Smooth muscle cell (in vitro differentiated cells): ENCODE data around the gene BEND3. TPM values are rescaled to one million over a fixed set of nuclear protein-coding genes. Genes with fewer than 3 reads are reported as not detected.

Experiments used
- DNase-seq: peaks from one replicate; lab custom pipeline; 2025; ENCODE audit not compliant: unreplicated experiment; lab: John Stamatoyannopoulos, UW
- H2AFZ ChIP-seq: fragments of 200-600 bp; sonication (generic); 2 replicates; pipeline ENCODE4 v1.6.0; 2016; ENCODE audit warnings: antibody characterized with exemption, low read depth, mild to moderate bottlenecking
- H3F3A ChIP-seq: fragments of 200-600 bp; sonication (generic); 2 replicates; pipeline ENCODE4 v1.6.0; 2017; ENCODE audit warnings: antibody characterized with exemption, low read depth
- H3K27ac ChIP-seq: fragments of 200-600 bp; sonication (generic); 2 replicates; pipeline ENCODE4 v1.5.1; 2016; ENCODE audit warnings: low read depth, mild to moderate bottlenecking
- H3K27me3 ChIP-seq: fragments of 200-600 bp; sonication (generic); 2 replicates; pipeline ENCODE4 v1.6.1; 2016; ENCODE audit warnings: low read depth, mild to moderate bottlenecking
- H3K36me3 ChIP-seq: fragments of 200-600 bp; sonication (generic); 2 replicates; pipeline ENCODE4 v1.5.1; 2016; ENCODE audit warnings: low read depth
- H3K4me1 ChIP-seq: fragments of 200-600 bp; sonication (generic); 2 replicates; pipeline ENCODE4 v1.5.1; 2016; ENCODE audit warnings: low read depth
- H3K4me2 ChIP-seq: fragments of 200-600 bp; sonication (generic); 2 replicates; pipeline ENCODE4 v1.6.0; 2016; ENCODE audit warnings: mild to moderate bottlenecking
- H3K4me3 ChIP-seq: fragments of 200-600 bp; sonication (generic); 2 replicates; pipeline ENCODE4 v1.5.1; 2016; ENCODE audit warnings: mild to moderate bottlenecking
- H3K79me2 ChIP-seq: fragments of 200-600 bp; sonication (generic); 2 replicates; pipeline ENCODE4 v1.6.0; 2016; ENCODE audit warnings: low read depth, mild to moderate bottlenecking
- H3K9ac ChIP-seq: fragments of 200-600 bp; sonication (generic); 2 replicates; pipeline ENCODE4 v1.6.0; 2016; ENCODE audit warnings: low read depth
- H3K9me3 ChIP-seq: fragments of 200-600 bp; sonication (generic); replicated peaks from 2 replicates; pipeline ENCODE4 v1.5.1; 2016; ENCODE audit warnings: low read depth
- H4K20me1 ChIP-seq: fragments of 200-600 bp; sonication (generic); 2 replicates; pipeline ENCODE4 v1.6.0; 2016; ENCODE audit warnings: low read depth
- CTCF ChIP-seq: fragments of 200-600 bp; sonication (generic); IDR thresholded peaks from 2 replicates; pipeline ENCODE4 v1.5.1; 2017; ENCODE audit warnings: borderline replicate concordance, mild to moderate bottlenecking, antibody characterized with exemption; ENCODE audit not compliant: insufficient read depth, poor library complexity, severe bottlenecking
- WGBS: methylation state at CpG from one replicate; pipeline ENCODE4 v1.1.7; 2016; ENCODE audit warnings: low lambda C conversion rate; 5-methylcytosine and 5-hydroxymethylcytosine counted together
- polyA plus RNA-seq: library from polyadenylated mRNA; unstranded; fragments of >200 nt; fragmentation: Nextera tagmentation; extraction: Ambion mirVana; gene quantifications from 2 replicates; pipeline ENCODE4 v1.2.1, GENCODE V29; 2016
- total RNA-seq: library from RNA; depleted of rRNA; stranded (reverse); fragments of >200 nt; gene quantifications from 2 replicates; pipeline ENCODE4 v1.2.3, GENCODE V29; 2014

Gene BEND3
- total and polyA plus RNA-seq, 2 experiments from 2014 or later, result 2.3 to 3.5 TPM

- H3K9me3 ChIP-seq, result no peaks in the 10 kb centered on the region
- no peak overlapping the region for H3K9ac ChIP-seq
- H3K27ac ChIP-seq, result no peak overlapping the region
- H4K20me1 ChIP-seq, result peaks cover 4% of the 10 kb centered on the region
- no peaks in the 10 kb centered on the region for H3K36me3 ChIP-seq
- H3K4me1 ChIP-seq, result peaks cover 3% of the 10 kb centered on the region
- no peaks in the 10 kb centered on the region for H3K27me3 ChIP-seq
- no peak for DNase-seq
- H3K79me2 ChIP-seq, result no peaks in the 10 kb centered on the region
- no peaks in the 10 kb centered on the region for H3F3A ChIP-seq
- no peak overlapping the region for H3K4me2 ChIP-seq
- 96% methylated on average over 48 of the region's 53 CpGs for WGBS
- no peak overlapping the region for H2AFZ ChIP-seq
- no peak overlapping the region for H3K4me3 ChIP-seq
- TF ChIP-seq CTCF, result no peak
Measured at GRCh38 chr6:107069631-107070548, 45.4 kb downstream of the BEND3 start.

GRCh38 chr6:107068691-107069630, 46.4 kb downstream of the BEND3 start:
- H2AFZ ChIP-seq, result no peak overlapping the region
- TF ChIP-seq CTCF, result no peak
- no peaks in the 10 kb centered on the region for H3F3A ChIP-seq
- peaks cover 7% of the 10 kb centered on the region for H3K4me1 ChIP-seq
- H3K4me3 ChIP-seq, result no peak overlapping the region
- DNase-seq, result no peak
- H3K36me3 ChIP-seq, result no peaks in the 10 kb centered on the region
- WGBS, result 98% methylated on average over 65 of the region's 69 CpGs
- H3K9me3 ChIP-seq, result no peaks in the 10 kb centered on the region
- no peaks in the 10 kb centered on the region for H3K27me3 ChIP-seq
- H3K27ac ChIP-seq, result no peak overlapping the region
- H3K9ac ChIP-seq, result no peak overlapping the region
- no peak overlapping the region for H3K4me2 ChIP-seq
- peaks cover 4% of the 10 kb centered on the region for H4K20me1 ChIP-seq
- H3K79me2 ChIP-seq, result no peaks in the 10 kb centered on the region

- no peaks in the 10 kb centered on the region for H3K36me3 ChIP-seq
- peaks cover 4% of the 10 kb centered on the region for H4K20me1 ChIP-seq
- H3K27ac ChIP-seq, result no peak overlapping the region
- no peaks in the 10 kb centered on the region for H3F3A ChIP-seq
- WGBS, result 85% methylated on average over 9 of the region's 9 CpGs
- H3K9me3 ChIP-seq, result no peaks in the 10 kb centered on the region
- no peaks in the 10 kb centered on the region for H3K79me2 ChIP-seq
- H3K4me3 ChIP-seq, result no peak overlapping the region
- no peak for DNase-seq
- no peak overlapping the region for H3K9ac ChIP-seq
- H3K4me1 ChIP-seq, result peaks cover 9% of the 10 kb centered on the region
- H2AFZ ChIP-seq, result no peak overlapping the region
- H3K27me3 ChIP-seq, result peaks cover 6% of the 10 kb centered on the region
- TF ChIP-seq CTCF, result no peak
- peak overlapping the region; percentile 1 for H3K4me2 ChIP-seq
Measured at GRCh38 chr6:107066697-107067659, 48.3 kb downstream of the BEND3 start.
